ENCODE results near the gene GALNT3. TPM values are rescaled to one million over a fixed set of nuclear protein-coding genes. Genes with fewer than 3 reads are reported as not detected.

GALNT3 gene
- total RNA-seq, 1 experiment from 2014 or later = 18.5 TPM

DNA sequence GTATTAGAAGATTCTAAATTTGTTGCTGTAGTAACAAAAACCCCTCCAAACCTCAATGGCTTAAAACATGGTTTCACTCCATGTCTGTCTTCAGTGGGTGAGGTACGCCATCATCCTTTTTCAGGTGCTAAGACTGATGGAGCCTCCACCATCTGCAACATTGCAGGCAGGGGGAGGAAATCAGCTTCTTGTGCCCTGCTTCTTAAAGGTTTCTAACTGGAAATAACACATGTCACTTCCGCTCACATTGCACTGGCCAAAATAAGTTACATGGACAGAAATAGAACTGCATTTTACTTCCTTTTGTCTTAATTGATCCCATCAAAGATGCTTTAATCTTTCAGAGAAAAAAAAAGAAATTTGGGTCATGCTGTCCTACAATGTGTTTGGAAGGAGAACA is 94.1 kb downstream of the GALNT3 start:
- Mint-ChIP-seq H3K9me3 (no peaks in the 10 kb centered on the region; a peak in 1 of 5 replicates), H3K27me3 (ENCODE audit: low read depth) (no peaks in the 10 kb centered on the region), H3K27ac (0 out of 7 replicates have a peak overlapping the region, but pooled peaks of 1 of the 3 experiments have one; percentile 20), H3K36me3 (ENCODE audit: insufficient read depth in 1 of 3, low read depth in 3 of 3) (no peaks in the 10 kb centered on the region), H3K4me1 (peaks cover 49 to 55% of the 10 kb centered on the region in 2 experiments), H3K4me3 (no peak overlapping the region)
- Histone ChIP-seq H3K14ac (ENCODE audit: insufficient read depth, low read length) (no peak overlapping the region), H4K5ac (ENCODE audit: insufficient read length, low read depth, low read length) (no peak overlapping the region), H3K4me1 (ENCODE audit: insufficient read depth, low read length) (peaks cover 14% of the 10 kb centered on the region; the same call in 1 of the 2 replicates), H3K27me3 (ENCODE audit: insufficient read depth, low read length) (no peaks in the 10 kb centered on the region), H3K23ac (ENCODE audit: insufficient read length, low read depth, low read length) (no peak overlapping the region), H4K20me1 (ENCODE audit: control insufficient read depth, insufficient read depth, insufficient read length) (no peaks in the 10 kb centered on the region), H2BK12ac (ENCODE audit: insufficient read length, low read depth, low read length) (no peak overlapping the region), H3K9me3 (ENCODE audit: control insufficient read depth, low read depth, low read length) (no peaks in the 10 kb centered on the region), H3K9ac (ENCODE audit: extremely low read depth, insufficient read length, low read length) (no peak overlapping the region), H2BK15ac (ENCODE audit: low read depth, low read length) (no peak overlapping the region), H3K79me1 (ENCODE audit: insufficient read depth, low read depth, low read length, poor library complexity, severe bottlenecking) (no peaks in the 10 kb centered on the region), H3K4me2 (ENCODE audit: insufficient read depth, insufficient read length, low read length) (no peak overlapping the region), H2AK5ac (ENCODE audit: insufficient read length, low read length) (no peak overlapping the region), H3K4ac (ENCODE audit: low read depth, low read length) (no peak overlapping the region), H4K8ac (replicated peaks; ENCODE audit: insufficient read length, low read depth, low read length) (no peak overlapping the region), H3K27ac (ENCODE audit: insufficient read length, low read depth, low read length) (no peak overlapping the region), H2BK20ac (ENCODE audit: low read depth, low read length, poor library complexity, severe bottlenecking) (no peak overlapping the region), H2BK120ac (ENCODE audit: low read depth, low read length, poor library complexity, severe bottlenecking) (no peak overlapping the region), H3K56ac (ENCODE audit: insufficient read length, low read depth, low read length) (no peak overlapping the region), H2AFZ (ENCODE audit: low read length) (no peak overlapping the region), H3T11ph (ENCODE audit: low read length) (no peak overlapping the region), H2BK5ac (ENCODE audit: insufficient read length, low read length) (no peak overlapping the region), H3K18ac (ENCODE audit: insufficient read length, low read depth, low read length) (no peak overlapping the region), H4K91ac (ENCODE audit: insufficient read length, low read depth, low read length) (no peak overlapping the region), H3K79me2 (ENCODE audit: insufficient read depth, low read length) (no peaks in the 10 kb centered on the region), H3K23me2 (ENCODE audit: insufficient read length, low read depth, low read length, poor library complexity, severe bottlenecking) (no peaks in the 10 kb centered on the region)
- no peak for DNase-seq
- WGBS (ENCODE audit: extremely low coverage, insufficient read length, low lambda C conversion rate) = no CpG with 5 or more reads among the region's 2 CpGs
- no peak for TF ChIP-seq CTCF (conservative IDR thresholded peaks at IDR 0.05)

Measured in H9 (cell line).